Kidney (tissue), 14 donors: Measurements from ENCODE around the gene LRP5. TPM values are rescaled to one million over a fixed set of nuclear protein-coding genes. Genes with fewer than 3 reads are reported as not detected.

Source experiments
- DNase-seq, 5 donors: peaks; one replicate each; pipeline ENCODE4 v3.0.0-alpha.2; 2013 to 2020
- FAIRE-seq: peaks from 2 replicates; lab custom pipeline; 2012; peaks lifted over from hg19 to GRCh38; lab: Jason Lieb, UNC
- H3K27ac ChIP-seq, 2 donors: one replicate each; pipeline ENCODE4 v1.7.0; 2013; ENCODE audit warnings: low read depth in 2 of 2, low read length in 2 of 2, inconsistent platforms in 1 of 2
- H3K27me3 ChIP-seq: one replicate; pipeline ENCODE4 v1.7.1; 2013; ENCODE audit warnings: low read length, inconsistent platforms; ENCODE audit not compliant: control insufficient read depth, insufficient read depth
- H3K36me3 ChIP-seq, 3 donors: one replicate each; pipeline versions ENCODE4 v1.7.0 to v1.7.1; 2013; ENCODE audit warnings: low read length in 3 of 3, control low read depth in 1 of 3, inconsistent platforms in 1 of 3; ENCODE audit not compliant: insufficient read depth in 3 of 3, control insufficient read depth in 2 of 3
- H3K4me1 ChIP-seq, 3 donors: one replicate each; pipeline versions ENCODE4 v1.7.0 to v1.7.1; 2013; ENCODE audit warnings: low read length in 3 of 3, inconsistent platforms in 1 of 3, low read depth in 1 of 3; ENCODE audit not compliant: control insufficient read depth in 2 of 3, insufficient read depth in 2 of 3
- H3K4me3 ChIP-seq, 3 donors: one replicate each; pipeline versions ENCODE4 v1.7.0 to v1.8.1; 2013; ENCODE audit warnings: low read length in 3 of 3, control low read depth in 1 of 3, inconsistent platforms in 1 of 3
- H3K9ac ChIP-seq, 3 donors: one replicate each; pipeline versions ENCODE4 v1.7.0 to v1.7.1; 2013; ENCODE audit warnings: low read length in 3 of 3, control low read depth in 1 of 3, inconsistent platforms in 1 of 3
- H3K9me3 ChIP-seq, 3 donors: one replicate each; pipeline versions ENCODE4 v1.7.0 to v1.7.1; 2013; ENCODE audit warnings: low read length in 3 of 3, control low read depth in 1 of 3, inconsistent platforms in 1 of 3; ENCODE audit not compliant: control insufficient read depth in 2 of 3, insufficient read depth in 1 of 3
- intact Hi-C: fragments of 100-400 bp; cut with DNase I; formaldehyde crosslinking; loops from one replicate; pipeline ENCODE4 v1.11.1; 2022
- polyA plus RNA-seq: library from polyadenylated mRNA; stranded (reverse); fragments of 350-450 nt; fragmentation: Illumina TruSeq; extraction: RNeasy Lipid Tissue Mini Kit (QIAGEN cat#74804); gene quantifications from one replicate; pipeline ENCODE4 v1.2.3, GENCODE V29; 2014; ENCODE audit warnings: low read depth, low replicate concordance; ENCODE audit not compliant: insufficient read depth
- total RNA-seq: library from RNA; stranded (reverse); fragmentation: NEBNext Ultra II Directional; extraction: Animal tissue kit (Norgen Biotek cat#: 25700); gene quantifications from one replicate; pipeline ENCODE4 v1.2.1, GENCODE V29; 2021
- TF ChIP-seq, protein P1 (sequence below): IDR thresholded peaks from 3 replicates; pipeline ENCODE4 v1.5.1; 2012; ENCODE audit warnings: mild to moderate bottlenecking, moderate library complexity, borderline replicate concordance; ENCODE audit not compliant: insufficient read depth; ENCODE audit errors: extremely low read depth
- donor health status: control.
- donor health status: control.
- donor health status: control.
- donor health status: control.
- donor health status: control.
- donor health status: DM: yes; HTN: yes; CAD: no.
- donor health status: Normal renal cell carcinoma (clear cell type).

The LRP5 gene
- total and polyA plus RNA-seq, 2 donors from 2014 or later = 55.4 to 71.3 TPM

DNA sequence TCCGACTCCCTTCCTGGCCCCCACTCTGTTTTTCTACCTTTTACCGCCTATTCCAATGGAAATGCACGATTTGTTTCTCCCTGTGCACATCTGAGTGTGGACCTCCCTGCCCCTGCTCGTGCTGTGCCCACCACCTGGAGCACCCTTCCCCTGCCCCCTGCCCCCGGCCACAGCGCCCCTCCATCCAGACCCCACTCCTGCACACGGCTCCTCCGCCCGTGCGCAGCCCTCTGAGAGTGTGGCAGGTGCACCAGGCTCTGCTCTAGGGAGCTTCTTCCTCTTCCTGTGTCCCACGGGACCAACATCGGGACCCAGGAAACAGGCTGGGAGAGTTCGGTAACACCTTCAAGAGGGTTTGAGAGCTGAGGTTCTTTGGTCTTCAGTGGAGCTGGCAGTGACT lies 62.9 kb downstream of the LRP5 start:
- FAIRE-seq = no peak

DNA sequence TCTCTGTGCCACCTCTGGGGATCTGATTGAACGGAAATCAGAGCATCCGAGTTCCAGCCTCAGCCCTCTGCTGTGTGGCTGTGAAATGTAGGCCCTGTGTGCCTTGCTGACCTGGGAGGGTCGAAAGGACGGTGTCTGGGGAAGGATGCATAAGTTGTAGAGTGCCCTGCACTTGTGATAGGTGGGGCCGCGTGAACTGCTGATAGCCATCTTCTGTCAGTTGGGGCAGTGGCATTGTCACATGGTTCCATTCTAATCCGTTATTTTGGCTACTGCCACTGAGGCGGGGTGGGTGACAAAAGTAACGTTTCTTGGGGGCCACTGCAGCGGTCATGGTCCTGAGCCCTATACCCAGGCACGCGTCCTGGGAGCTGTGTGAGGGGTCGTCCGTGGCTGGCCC lies 63.4 kb downstream of the LRP5 start:
- TF ChIP-seq, protein P1, sequence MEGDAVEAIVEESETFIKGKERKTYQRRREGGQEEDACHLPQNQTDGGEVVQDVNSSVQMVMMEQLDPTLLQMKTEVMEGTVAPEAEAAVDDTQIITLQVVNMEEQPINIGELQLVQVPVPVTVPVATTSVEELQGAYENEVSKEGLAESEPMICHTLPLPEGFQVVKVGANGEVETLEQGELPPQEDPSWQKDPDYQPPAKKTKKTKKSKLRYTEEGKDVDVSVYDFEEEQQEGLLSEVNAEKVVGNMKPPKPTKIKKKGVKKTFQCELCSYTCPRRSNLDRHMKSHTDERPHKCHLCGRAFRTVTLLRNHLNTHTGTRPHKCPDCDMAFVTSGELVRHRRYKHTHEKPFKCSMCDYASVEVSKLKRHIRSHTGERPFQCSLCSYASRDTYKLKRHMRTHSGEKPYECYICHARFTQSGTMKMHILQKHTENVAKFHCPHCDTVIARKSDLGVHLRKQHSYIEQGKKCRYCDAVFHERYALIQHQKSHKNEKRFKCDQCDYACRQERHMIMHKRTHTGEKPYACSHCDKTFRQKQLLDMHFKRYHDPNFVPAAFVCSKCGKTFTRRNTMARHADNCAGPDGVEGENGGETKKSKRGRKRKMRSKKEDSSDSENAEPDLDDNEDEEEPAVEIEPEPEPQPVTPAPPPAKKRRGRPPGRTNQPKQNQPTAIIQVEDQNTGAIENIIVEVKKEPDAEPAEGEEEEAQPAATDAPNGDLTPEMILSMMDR = no peak
- H3K9ac ChIP-seq = no peak overlapping the region
- DNase-seq = no peak
- H3K4me1 ChIP-seq = peaks cover 8 to 56% (median 38%) of the 10 kb centered on the region in 3 donors
- no peak overlapping the region for H3K4me3 ChIP-seq
- H3K9me3 ChIP-seq = no peaks in the 10 kb centered on the region
- no peak for FAIRE-seq
- no peaks in the 10 kb centered on the region for H3K27me3 ChIP-seq
- no peaks in the 10 kb centered on the region for H3K36me3 ChIP-seq
- intact Hi-C loops = no loop called here
- no peak overlapping the region for H3K27ac ChIP-seq

More for the DNA sequence above, 62.9 kb downstream of the LRP5 start:
- DNase-seq = no peak
- peaks cover 8 to 53% (median 40%) of the 10 kb centered on the region in 3 donors for H3K4me1 ChIP-seq
- H3K9me3 ChIP-seq = no peaks in the 10 kb centered on the region
- H3K36me3 ChIP-seq = no peaks in the 10 kb centered on the region
- intact Hi-C loops = no loop called here
- no peak overlapping the region for H3K9ac ChIP-seq
- no peaks in the 10 kb centered on the region for H3K27me3 ChIP-seq
- no peak overlapping the region for H3K27ac ChIP-seq
- no peak overlapping the region for H3K4me3 ChIP-seq
- TF ChIP-seq, protein P1 = no peak

DNA sequence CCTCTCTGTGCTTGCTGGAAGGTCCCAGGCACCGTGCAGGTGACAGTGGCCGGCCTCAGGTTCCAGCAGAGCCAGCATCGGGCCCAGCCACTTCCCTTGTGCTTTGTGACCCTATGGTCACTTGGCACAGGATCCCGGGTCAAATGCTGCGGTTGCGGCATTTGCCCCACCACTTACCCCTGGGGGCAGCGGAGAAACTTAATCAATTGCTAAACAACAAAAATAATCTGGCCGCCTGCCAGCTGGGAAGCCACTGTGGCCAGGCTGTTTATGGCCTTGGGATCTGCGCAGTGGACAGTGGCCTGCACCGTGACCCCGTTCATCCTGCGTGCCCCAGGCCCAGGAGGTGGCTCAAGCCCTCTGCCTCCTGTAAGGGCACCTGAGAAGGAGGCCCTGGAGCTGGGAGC lies 65.0 kb downstream of the LRP5 start:
- FAIRE-seq (no peak), DNase-seq (no peak)
- Histone ChIP-seq H3K9ac (no peak overlapping the region), H3K4me1 (peaks cover 8 to 54% (median 42%) of the 10 kb centered on the region in 3 donors), H3K27ac (peak overlapping the region in 1 of 2 donors; percentile 43), H3K9me3 (no peaks in the 10 kb centered on the region), H3K36me3 (no peaks in the 10 kb centered on the region), H3K27me3 (no peaks in the 10 kb centered on the region), H3K4me3 (no peak overlapping the region)
- intact Hi-C loops = no loop called here
- TF ChIP-seq, protein P1 = no peak

DNA sequence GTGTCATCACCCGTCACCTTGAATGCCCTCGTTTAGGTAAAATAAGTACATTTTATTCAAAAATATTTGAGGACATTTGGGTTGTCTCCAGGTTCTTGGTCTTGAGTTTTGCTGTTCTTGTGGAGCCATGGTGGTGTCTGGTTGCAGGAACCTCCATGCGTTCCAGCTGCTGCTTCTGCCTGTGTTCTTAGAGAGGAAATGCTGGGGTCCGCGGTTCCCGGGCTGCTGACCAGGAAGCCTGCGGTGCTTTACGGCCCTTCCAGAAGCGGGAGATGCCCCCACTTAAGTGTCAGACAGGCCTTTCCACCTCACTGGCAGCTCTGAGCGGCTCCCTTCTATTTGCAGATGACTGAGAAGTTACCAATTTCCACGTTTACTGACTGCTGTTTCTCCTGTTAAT lies 66.8 kb downstream of the LRP5 start:
- Histone ChIP-seq H3K4me1 (peaks cover 8 to 52% (median 36%) of the 10 kb centered on the region in 3 donors), H3K4me3 (no peak overlapping the region), H3K27me3 (no peaks in the 10 kb centered on the region), H3K9me3 (no peaks in the 10 kb centered on the region), H3K9ac (no peak overlapping the region), H3K27ac (no peak overlapping the region), H3K36me3 (no peaks in the 10 kb centered on the region)
- FAIRE-seq (no peak), DNase-seq (peak in 3 of 5 donors; percentile 63 to 72 (median 64))
- intact Hi-C loops = no loop called here
- TF ChIP-seq, protein P1 = no peak
